ENCODE measurements around the gene CEP70.

GRCh38 chr3:138539352-138539751 lies 54.7 kb downstream of the CEP70 start:
- TF ChIP-seq CTCF (conservative IDR thresholded peaks at IDR 0.05 in 1 of 2, IDR thresholded peaks at IDR 0.05 in 1 of 2; ENCODE audit: extremely low read depth in 1 of 2, insufficient read depth in 1 of 2, low read depth in 1 of 2, low read length in 2 of 2) (no peak), EZH2 (IDR thresholded peaks at IDR 0.05; ENCODE audit: borderline replicate concordance, low read length) (no peak)
